ES-I3 (cell line): ENCODE data around the gene DOK4.
"Not testable (repeated sequence)": the region's sequence is repeated elsewhere in the genome, so short reads cannot be mapped to it uniquely, and the experiment has no call there.

Source experiments
- H3K36me3 ChIP-seq: 2 replicates; pipeline ENCODE4 v1.6.1; 2013; ENCODE audit warnings: mild to moderate bottlenecking, low read length, control low read depth, moderate library complexity; ENCODE audit not compliant: insufficient read depth
- H3K4me1 ChIP-seq: 2 replicates; pipeline ENCODE4 v1.6.1; 2013; ENCODE audit warnings: mild to moderate bottlenecking, control low read depth, low read length; ENCODE audit not compliant: insufficient read depth
- H3K9ac ChIP-seq: 2 replicates; pipeline ENCODE4 v1.6.1; 2013; ENCODE audit warnings: low read depth, mild to moderate bottlenecking, low read length, moderate library complexity
- H3K9me3 ChIP-seq: 2 replicates; pipeline ENCODE4 v1.6.1; 2013; ENCODE audit warnings: mild to moderate bottlenecking, low read length, moderate library complexity; ENCODE audit not compliant: control insufficient read depth, insufficient read depth

The DOK4 gene

DNA sequence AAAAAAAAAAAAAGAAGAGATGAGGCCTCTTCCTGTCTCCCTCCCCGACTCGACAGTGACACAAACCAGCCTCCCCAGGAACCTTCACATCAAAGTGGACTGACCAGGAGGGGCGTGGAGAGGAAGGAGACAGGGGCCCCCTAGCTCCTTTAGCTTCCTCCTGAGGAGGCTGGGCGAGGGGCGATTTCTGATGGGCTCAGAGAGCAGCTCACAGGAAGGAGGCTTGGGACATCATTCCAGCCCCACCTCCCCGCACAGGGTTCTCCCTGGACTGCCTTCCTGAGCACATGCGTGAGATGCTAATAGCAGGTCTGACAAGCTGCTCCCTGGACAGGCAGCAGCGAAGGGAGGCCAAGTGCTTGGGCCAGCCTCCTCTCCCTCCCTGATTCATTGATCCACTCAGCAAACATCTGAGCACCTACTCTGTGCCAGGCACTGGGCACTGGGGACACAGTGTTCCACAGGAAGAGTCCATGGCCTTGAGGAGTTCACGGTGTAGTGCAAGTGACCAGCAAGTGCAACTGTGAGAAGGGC lies 14.4 kb upstream of the DOK4 start:
- Histone ChIP-seq H3K9me3 (no peaks in the 10 kb centered on the region), H3K9ac (no peak overlapping the region), H3K4me1 (no peaks in the 10 kb centered on the region; the same call in 1 of the 2 replicates), H3K36me3 (no peaks in the 10 kb centered on the region)

DNA sequence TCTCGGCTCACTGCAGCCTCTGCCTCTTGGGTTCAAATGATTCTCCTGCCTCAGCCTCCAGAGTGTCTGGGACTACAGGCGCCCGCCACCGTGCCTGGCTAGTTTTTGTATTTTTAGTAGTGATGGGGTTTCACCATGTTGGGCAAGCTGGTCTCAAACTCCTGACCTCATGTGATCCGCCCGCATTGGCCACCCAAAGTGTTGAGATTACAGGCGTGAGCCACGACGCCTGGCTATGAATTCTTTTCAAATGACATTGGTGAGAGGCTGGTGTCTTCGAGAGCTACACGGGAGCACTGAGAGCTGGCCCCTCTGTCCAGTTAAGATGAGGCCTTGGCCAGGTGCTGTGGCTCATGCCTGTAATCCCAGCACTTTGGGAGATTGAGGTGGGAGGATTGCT lies 13.6 kb upstream of the DOK4 start:
- not testable (repeated sequence) for H3K36me3 ChIP-seq, H3K9me3 ChIP-seq, H3K4me1 ChIP-seq, H3K9ac ChIP-seq

- no peaks in the 10 kb centered on the region for H3K36me3 ChIP-seq
- H3K4me1 ChIP-seq: no peaks in the 10 kb centered on the region; the same call in 1 of the 2 replicates
- no peaks in the 10 kb centered on the region for H3K9me3 ChIP-seq
- no peak overlapping the region for H3K9ac ChIP-seq
Measured at GRCh38 chr16:57498031-57498430, 11.7 kb upstream of the DOK4 start.

DNA sequence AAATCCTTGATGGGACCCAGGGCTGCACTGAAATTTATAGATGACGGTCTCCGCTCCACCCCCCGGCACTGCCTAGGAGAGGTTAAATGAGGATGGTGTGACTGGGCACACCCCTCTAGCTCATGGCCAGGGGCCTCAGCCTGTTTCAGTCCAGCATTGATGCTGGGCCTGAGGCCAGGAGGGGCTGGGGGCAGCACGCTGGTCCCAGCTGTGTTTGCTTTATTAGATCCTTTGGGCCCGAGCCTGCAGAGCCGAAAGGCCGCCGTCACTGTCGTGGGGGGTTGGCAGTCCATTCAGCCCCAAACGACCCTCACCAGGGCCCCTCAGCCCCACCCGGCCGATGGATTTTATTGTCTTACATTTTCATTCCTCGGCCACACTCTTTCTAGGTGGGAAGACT lies 10.8 kb upstream of the DOK4 start:
- H3K9me3 ChIP-seq: no peaks in the 10 kb centered on the region
- H3K36me3 ChIP-seq: no peaks in the 10 kb centered on the region
- H3K9ac ChIP-seq: no peak overlapping the region
- no peaks in the 10 kb centered on the region; the same call in 1 of the 2 replicates for H3K4me1 ChIP-seq

- Histone ChIP-seq H3K9me3 (no peaks in the 10 kb centered on the region), H3K36me3 (no peaks in the 10 kb centered on the region), H3K9ac (no peak overlapping the region), H3K4me1 (no peaks in the 10 kb centered on the region)
Measured at GRCh38 chr16:57493767-57494166, 7.5 kb upstream of the DOK4 start.

- no peaks in the 10 kb centered on the region for H3K36me3 ChIP-seq
- H3K4me1 ChIP-seq: peaks cover 6% of the 10 kb centered on the region; the same call in 1 of the 2 replicates
- H3K9ac ChIP-seq: no peak overlapping the region
- no peaks in the 10 kb centered on the region for H3K9me3 ChIP-seq
Measured at GRCh38 chr16:57489229-57489628, 2.9 kb upstream of the DOK4 start.

- Histone ChIP-seq H3K9me3 (no peaks in the 10 kb centered on the region), H3K4me1 (peaks cover 6% of the 10 kb centered on the region; the same call in 1 of the 2 replicates), H3K9ac (no peak overlapping the region), H3K36me3 (no peaks in the 10 kb centered on the region)
Measured at GRCh38 chr16:57486858-57487834, 853 bp upstream of the DOK4 start.

DNA sequence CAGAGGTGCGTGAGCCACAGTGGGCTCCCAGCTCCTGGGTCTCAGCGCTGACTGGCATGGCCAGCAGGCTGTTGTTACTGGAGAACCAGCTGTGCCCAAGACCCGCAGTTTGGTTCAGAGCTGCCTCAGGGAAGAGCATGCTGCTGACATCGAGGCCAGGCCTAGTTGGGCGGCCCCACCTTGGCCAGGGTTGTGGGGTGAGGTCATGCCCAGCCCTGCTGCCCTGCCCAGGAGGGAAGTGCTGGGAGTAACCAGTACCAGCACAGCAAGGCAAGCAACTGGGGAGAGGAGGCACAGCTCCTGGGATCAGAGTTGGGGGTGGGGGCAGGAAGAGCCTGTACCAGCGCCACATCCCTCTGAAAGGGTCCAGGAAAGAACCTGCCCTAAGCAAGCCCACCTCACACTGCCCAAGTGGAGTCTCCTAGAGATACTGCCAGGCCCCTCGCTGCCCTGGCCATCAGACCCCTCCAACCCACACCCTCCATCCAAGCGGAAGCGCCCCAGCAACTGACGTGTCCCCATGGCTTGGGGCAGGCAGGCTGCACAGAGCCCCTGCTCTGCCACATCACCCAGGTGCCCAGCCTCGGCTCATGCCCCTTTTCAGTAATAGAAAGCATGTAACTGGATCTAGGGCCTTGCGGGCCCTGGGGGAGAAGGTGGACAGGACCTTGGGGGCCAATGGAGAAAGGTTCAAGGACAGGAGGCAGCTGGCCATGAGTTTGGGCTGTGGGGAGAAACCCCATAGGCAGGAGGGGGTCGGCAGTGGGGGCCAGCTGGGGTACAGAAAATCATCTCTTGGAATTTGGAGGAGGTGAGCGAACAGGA lies 990 bp downstream of the DOK4 start:
- no peaks in the 10 kb centered on the region for H3K9me3 ChIP-seq
- peaks cover 6% of the 10 kb centered on the region; the same call in 1 of the 2 replicates for H3K4me1 ChIP-seq
- H3K36me3 ChIP-seq: no peaks in the 10 kb centered on the region
- H3K9ac ChIP-seq: peak overlapping the region; percentile 79; the same call in 1 of the 2 replicates

GRCh38 chr16:57484515-57485005 lies 1.7 kb downstream of the DOK4 start:
- H3K9me3 ChIP-seq: no peaks in the 10 kb centered on the region
- peaks cover 6% of the 10 kb centered on the region; the same call in 1 of the 2 replicates for H3K4me1 ChIP-seq
- H3K9ac ChIP-seq: no peak overlapping the region
- no peaks in the 10 kb centered on the region for H3K36me3 ChIP-seq

- Histone ChIP-seq H3K4me1 (peaks cover 6% of the 10 kb centered on the region; the same call in 1 of the 2 replicates), H3K36me3 (no peaks in the 10 kb centered on the region), H3K9me3 (no peaks in the 10 kb centered on the region), H3K9ac (no peak overlapping the region)
Measured at GRCh38 chr16:57483725-57484514, 2.4 kb downstream of the DOK4 start.

DNA sequence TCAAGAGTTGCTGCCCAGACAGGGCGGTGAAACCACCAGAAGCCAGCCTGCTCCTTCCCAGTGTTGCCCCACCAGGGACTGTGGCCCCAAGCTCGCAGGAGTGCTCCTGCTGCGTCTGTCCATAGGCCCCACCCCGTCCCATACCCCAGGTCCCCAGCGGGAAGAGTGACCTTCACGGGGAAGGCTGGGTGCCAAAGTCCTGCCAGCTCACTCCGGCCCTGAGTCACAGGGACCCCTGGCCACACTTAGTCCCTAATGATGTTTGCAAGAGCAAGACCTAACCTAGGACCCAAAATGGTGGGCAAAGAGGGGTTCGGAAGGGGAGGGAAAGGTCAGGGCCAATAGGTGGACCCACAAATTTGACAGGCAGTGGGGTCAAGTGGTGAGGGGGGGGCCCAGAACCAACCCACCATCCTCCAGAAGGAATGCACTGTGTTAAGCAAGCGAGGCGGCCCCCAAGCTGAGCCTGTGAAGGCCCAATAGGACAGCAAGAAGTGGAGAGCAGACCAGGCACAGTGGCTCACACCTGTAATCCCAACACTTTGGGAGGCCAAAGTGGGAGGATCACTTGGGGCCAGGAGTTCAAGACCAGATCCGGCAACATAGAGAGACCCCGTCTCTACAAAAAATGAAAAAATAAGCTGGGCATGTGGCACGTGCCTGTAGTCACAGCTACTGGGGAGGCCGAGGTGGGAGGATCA lies 3.3 kb downstream of the DOK4 start:
- Histone ChIP-seq H3K9me3 (no peaks in the 10 kb centered on the region), H3K4me1 (peaks cover 6% of the 10 kb centered on the region; the same call in 1 of the 2 replicates), H3K36me3 (no peaks in the 10 kb centered on the region), H3K9ac (no peak overlapping the region)

- H3K9me3 ChIP-seq: no peaks in the 10 kb centered on the region
- H3K4me1 ChIP-seq: peaks cover 15% of the 10 kb centered on the region
- no peaks in the 10 kb centered on the region for H3K36me3 ChIP-seq
- no peak overlapping the region for H3K9ac ChIP-seq
Measured at GRCh38 chr16:57481421-57481820, 4.9 kb downstream of the DOK4 start.

GRCh38 chr16:57480754-57481230 lies 5.5 kb downstream of the DOK4 start:
- no peaks in the 10 kb centered on the region for H3K36me3 ChIP-seq
- H3K9ac ChIP-seq: no peak overlapping the region
- H3K4me1 ChIP-seq: peaks cover 20% of the 10 kb centered on the region
- H3K9me3 ChIP-seq: no peaks in the 10 kb centered on the region
